GM08714 (cell line): ENCODE data around the gene AP1M1.

Source experiments
- H3K4me3 ChIP-seq: fragments of 200-500 bp; sonication (Bioruptor generic); 2 replicates; pipeline ENCODE4 v1.5.1; 2014; ENCODE audit warnings: mild to moderate bottlenecking, low read length, inconsistent platforms
- ZNF274 ChIP-seq: IDR thresholded peaks from 2 replicates; pipeline ENCODE4 v1.6.1; 2012; ENCODE audit warnings: mild to moderate bottlenecking, low read depth, low read length

AP1M1 gene

GRCh38 chr19:16199275-16199932, 1.7 kb downstream of the AP1M1 start:
- no peak for TF ChIP-seq ZNF274
- no peak overlapping the region for H3K4me3 ChIP-seq

- no peak for TF ChIP-seq ZNF274
- H3K4me3 ChIP-seq = no peak overlapping the region
These were observed 2.6 kb downstream of the AP1M1 start for GRCh38 chr19:16200038-16201010.

- H3K4me3 ChIP-seq = no peak overlapping the region
- no peak for TF ChIP-seq ZNF274
These were observed 3.3 kb downstream of the AP1M1 start for GRCh38 chr19:16201011-16201391.

- TF ChIP-seq ZNF274 = no peak
- H3K4me3 ChIP-seq = no peak overlapping the region
These were observed 4.9 kb downstream of the AP1M1 start for GRCh38 chr19:16202320-16203255.

- TF ChIP-seq ZNF274 = no peak
- no peak overlapping the region for H3K4me3 ChIP-seq
These were observed 5.7 kb downstream of the AP1M1 start for GRCh38 chr19:16203256-16204004.

GRCh38 chr19:16204005-16204294, 6.2 kb downstream of the AP1M1 start:
- H3K4me3 ChIP-seq = no peak overlapping the region
- TF ChIP-seq ZNF274 = no peak

- TF ChIP-seq ZNF274 = no peak
- H3K4me3 ChIP-seq = no peak overlapping the region
These were observed 7.7 kb downstream of the AP1M1 start for GRCh38 chr19:16205205-16206045.

- H3K4me3 ChIP-seq = no peak overlapping the region
These were observed 8.4 kb downstream of the AP1M1 start for GRCh38 chr19:16206046-16206605.

GRCh38 chr19:16206637-16207036, 8.9 kb downstream of the AP1M1 start:
- no peak for TF ChIP-seq ZNF274
- no peak overlapping the region for H3K4me3 ChIP-seq

More at GRCh38 chr19:16206046-16206605, 8.4 kb downstream of the AP1M1 start:
- no peak for TF ChIP-seq ZNF274

GRCh38 chr19:16207063-16207462, 9.4 kb downstream of the AP1M1 start:
- H3K4me3 ChIP-seq = no peak overlapping the region
- TF ChIP-seq ZNF274 = no peak

- no peak for TF ChIP-seq ZNF274
- H3K4me3 ChIP-seq = no peak overlapping the region
These were observed 9.8 kb downstream of the AP1M1 start for GRCh38 chr19:16207490-16208025.

- no peak for TF ChIP-seq ZNF274
- H3K4me3 ChIP-seq = no peak overlapping the region
These were observed 10.5 kb downstream of the AP1M1 start for GRCh38 chr19:16208064-16208759.
